GM12874 (cell line): ENCODE data around the gene CA9.
A peak's percentile ranks its signal among the peaks of the same experiment; 100 is the strongest.

Experiments used
- TF ChIP-seq, protein P1 (sequence below): IDR thresholded peaks from 2 replicates; pipeline ENCODE4 v1.5.1; 2011; ENCODE audit warnings: low read depth, mild to moderate bottlenecking, control low read depth, low read length, moderate library complexity; ENCODE audit not compliant: insufficient read depth

CA9 gene

DNA sequence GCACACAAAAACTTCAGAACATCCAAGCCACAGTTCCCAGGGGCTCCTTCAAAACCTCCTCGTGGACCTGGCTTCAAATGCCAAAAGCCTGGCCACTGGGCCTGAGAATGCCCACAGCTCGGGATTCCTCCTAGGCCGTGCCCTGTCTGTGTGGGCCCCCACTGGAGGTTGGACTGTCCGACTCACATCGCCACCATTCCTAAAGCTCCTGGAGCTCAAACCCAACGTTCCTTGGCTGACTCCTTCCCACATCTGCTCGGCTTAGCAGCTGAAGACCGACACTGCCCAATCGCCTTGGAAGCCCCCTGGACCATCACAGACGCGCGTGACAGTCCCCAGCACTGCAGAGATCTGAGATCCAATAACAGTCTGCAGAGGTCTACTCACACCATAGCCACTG, 30.7 kb upstream of the CA9 start:
- TF ChIP-seq, protein P1, sequence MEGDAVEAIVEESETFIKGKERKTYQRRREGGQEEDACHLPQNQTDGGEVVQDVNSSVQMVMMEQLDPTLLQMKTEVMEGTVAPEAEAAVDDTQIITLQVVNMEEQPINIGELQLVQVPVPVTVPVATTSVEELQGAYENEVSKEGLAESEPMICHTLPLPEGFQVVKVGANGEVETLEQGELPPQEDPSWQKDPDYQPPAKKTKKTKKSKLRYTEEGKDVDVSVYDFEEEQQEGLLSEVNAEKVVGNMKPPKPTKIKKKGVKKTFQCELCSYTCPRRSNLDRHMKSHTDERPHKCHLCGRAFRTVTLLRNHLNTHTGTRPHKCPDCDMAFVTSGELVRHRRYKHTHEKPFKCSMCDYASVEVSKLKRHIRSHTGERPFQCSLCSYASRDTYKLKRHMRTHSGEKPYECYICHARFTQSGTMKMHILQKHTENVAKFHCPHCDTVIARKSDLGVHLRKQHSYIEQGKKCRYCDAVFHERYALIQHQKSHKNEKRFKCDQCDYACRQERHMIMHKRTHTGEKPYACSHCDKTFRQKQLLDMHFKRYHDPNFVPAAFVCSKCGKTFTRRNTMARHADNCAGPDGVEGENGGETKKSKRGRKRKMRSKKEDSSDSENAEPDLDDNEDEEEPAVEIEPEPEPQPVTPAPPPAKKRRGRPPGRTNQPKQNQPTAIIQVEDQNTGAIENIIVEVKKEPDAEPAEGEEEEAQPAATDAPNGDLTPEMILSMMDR, result no peak

DNA sequence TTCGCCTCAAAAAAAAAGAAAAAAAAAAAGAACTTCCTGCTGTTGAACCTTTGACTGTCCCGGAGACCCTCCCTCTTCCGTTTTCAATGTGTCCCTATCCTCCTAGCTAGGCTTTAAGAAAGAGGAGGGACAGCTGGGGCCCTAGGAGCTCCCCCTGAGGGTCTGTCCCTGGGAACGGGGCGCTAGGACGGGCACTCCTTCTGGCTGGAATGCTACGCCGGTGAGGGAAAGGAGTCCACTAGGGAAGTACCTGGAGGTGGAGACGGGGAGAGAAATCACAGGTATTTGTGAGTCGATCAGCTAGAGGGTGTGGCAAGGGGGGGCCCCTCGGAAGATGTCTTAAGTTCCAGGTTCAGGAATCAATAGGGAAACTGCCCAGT, 27.6 kb upstream of the CA9 start:
- TF ChIP-seq, protein P1, result no peak

DNA sequence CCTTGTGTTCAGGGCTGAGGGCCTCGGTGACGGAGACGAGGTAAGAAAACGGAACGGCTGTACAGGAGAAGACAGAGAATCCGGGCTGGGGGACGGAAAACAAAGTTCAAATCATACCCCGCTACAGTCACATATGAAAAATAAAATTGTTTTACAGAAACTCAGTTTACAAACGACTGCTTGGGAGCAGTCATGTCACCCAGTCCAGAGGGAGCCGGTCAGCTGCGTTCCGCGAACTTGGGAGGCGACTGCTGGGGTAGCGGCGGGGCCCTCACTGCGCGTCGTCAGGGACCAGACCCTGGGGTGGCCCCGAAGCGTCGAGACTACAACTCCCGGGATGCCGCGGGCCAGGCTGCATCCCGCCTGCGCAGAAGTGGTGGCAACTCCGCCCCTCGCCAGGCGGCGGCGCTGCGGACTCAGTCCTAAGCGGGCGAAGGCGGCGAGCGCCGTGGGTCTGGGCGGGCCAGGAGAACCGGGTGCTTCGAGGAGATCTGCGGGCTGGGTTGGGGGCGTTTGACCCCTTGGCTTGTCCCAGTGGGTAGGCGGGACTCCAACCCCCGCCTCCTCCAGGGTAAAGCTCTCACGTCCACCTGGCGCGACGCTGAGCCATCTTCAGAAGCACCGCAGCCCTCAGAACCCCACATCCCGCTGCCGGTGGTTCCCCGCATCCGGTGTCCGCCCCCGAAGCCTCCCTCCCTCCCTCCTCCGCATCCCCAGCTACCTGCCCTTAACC, 27.0 kb upstream of the CA9 start:
- TF ChIP-seq, protein P1, result peak; percentile 100

DNA sequence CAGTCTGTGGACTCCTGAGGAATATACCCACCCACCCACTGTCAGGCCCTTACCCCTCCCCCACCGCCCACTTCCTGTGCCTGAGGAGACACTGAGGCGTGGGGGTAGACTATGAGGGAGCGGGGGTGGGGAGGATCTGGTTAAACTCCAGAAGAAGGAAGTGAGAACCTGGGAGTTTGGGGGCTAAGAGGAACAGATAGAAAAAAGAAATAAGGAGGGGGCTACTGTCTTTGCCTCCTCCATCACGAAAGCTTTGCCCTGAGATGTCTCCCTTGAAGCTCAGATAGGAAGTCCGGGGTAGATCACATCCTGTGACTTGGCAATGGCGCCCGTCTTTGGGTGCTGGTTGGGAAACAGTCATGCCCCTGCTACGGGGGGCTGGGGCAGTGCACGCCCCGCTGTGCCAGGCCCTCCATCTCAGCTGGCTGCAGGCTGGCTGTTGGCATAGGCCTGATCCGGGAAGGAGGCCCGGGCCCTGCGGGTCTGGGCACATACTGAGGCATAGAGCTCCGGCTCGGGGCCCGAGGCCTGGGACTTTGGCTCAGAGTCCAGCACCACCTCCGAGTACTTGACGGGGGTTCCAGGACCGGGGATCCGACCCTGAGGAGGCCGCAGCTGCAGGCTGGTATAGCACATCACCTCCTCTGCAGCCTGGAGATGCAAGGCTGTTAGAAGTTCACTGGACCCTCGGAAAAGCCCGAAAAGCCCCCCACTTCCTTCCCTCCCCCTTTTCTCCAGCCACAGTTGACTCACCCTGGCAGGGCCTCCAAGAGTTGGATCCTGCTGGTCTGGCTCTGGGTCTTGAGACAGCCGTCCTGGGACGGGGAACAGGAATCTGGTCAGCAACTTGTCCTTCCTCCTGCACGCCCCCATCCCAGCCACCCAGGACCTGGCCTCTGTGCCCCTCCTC, 24.0 kb upstream of the CA9 start:
- TF ChIP-seq, protein P1, result no peak

DNA sequence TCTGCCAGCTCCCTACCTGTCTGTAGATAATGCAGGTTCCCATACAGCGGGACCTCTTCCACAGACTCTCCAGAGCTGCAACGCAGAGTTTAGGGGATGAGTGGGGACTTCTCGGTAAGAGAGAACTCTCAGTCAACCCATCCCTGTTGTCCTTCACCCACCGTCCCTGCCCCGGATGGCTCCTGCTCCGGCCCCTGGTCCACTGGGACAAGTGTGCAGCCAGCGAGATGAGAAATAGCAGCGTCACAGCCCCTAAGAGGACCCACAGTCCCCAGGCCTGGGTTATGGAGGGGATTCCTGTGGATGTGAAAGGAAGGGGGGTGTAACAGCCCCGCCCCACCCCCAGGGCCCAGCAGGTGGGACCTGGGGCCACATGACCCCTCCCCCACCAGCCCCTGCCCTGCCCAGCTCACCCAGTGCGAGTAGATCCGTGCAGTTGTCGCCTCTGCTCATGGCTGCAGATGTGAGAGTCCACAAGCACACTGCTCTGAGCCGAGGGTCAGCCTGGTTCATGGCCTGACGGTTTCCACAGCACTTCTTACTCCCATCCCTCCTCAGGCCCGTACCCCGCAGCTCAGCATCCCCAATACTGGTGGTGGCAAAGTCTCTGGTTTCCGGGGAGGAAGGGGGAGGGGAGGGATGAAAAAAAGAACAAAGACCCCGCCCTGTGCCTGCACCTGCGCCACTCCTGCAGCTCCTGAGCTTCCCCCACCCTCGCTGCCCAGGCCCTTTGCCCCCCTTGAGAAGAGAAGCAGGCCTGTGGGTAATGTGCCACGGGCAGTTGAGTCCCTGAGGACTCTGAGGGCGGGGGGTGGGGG, 23.2 kb upstream of the CA9 start, which contains the start of gene SIT1:
SIT1 (minus strand) TSS at position 591 of the 818 bp plus-strand sequence; CDS start at position 513, 78 bp downstream.
- TF ChIP-seq, protein P1, result no peak

DNA sequence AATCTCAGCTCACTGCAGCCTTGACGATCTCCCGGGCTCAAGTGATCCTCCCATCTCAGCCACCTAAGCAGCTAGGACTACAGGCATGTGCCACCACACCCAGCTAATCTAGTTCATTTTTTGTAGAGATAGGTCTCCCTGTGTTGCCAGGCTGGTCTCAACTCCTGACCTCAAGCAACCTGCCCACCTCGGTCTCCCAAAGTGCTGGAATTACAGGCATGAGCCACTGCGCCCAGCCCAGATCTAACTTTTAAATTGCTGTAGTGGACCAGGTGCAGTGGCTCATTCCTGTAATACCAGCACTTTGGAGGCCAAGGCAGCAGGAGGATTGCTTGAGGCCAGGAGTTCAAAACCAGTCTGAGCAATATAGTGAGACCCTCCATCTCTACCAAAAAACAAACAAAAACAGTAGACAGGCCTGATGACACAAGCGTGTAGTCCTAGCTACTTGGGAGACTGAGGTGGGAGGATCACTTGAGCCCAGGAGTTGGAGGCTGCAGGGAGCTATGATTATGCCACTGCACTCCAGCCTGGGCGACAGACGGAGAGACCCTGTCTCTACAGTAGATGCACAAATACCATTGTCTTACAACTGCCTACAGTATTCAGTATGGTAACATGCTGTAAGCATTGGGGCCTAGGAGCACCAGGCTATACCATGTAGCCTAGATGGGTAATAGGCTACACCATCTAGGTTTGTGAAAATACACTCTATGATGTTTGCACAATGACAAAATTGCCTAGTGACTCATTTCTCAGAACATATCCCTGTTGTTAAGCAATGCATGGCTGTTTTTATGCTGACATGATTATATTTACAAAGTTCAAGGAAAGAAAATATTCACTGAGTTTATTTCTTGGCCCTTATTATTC, 21.5 kb upstream of the CA9 start:
- TF ChIP-seq, protein P1, result no peak
